HEK293 (cell line): ENCODE data around the gene KCNMA1.

ENCODE experiments used
- CTCF ChIA-PET: fragments of 350-600 bp; formaldehyde crosslinking; extraction: SDS; loops from one replicate; lab custom pipeline; 2021; ENCODE audit warnings: antibody characterized with exemption; lab: Yijun Ruan, JAX
- POLR2A ChIA-PET: fragments of 300-600 bp; formaldehyde crosslinking; extraction: SDS; loops from one replicate; lab custom pipeline; 2020; ENCODE audit warnings: antibody characterized with exemption, inconsistent platforms; lab: Yijun Ruan, JAX
- H3K27ac ChIP-seq: fragments of 200-500 bp; sonication (Bioruptor generic); 2 replicates; pipeline ENCODE4 v1.5.1; 2014; ENCODE audit warnings: low read depth, low read length, control low read depth, inconsistent platforms; ENCODE audit errors: extremely low read depth
- H3K36me3 ChIP-seq, 2 experiments: fragments of 200-500 bp in 1 of 2; sonication (Bioruptor generic) in 1 of 2; 1 replicate in 1 of 2; 2 replicates in 1 of 2; pipeline ENCODE4 v1.5.1; 2014 to 2017; ENCODE audit warnings: inconsistent platforms in 2 of 2, low read length in 2 of 2; ENCODE audit not compliant: control insufficient read depth in 2 of 2, insufficient read depth in 1 of 2
- H3K4me1 ChIP-seq: fragments of 200-500 bp; sonication (Bioruptor generic); 2 replicates; pipeline ENCODE4 v1.5.1; 2014; ENCODE audit warnings: mild to moderate bottlenecking, low read length, inconsistent platforms; ENCODE audit not compliant: control insufficient read depth, insufficient read depth
- H3K4me3 ChIP-seq: 2 replicates; pipeline ENCODE4 v1.5.1; 2011; ENCODE audit warnings: low read depth, mild to moderate bottlenecking, control low read depth, low read length, moderate library complexity
- H3K9me3 ChIP-seq: fragments of 200-500 bp; sonication (Bioruptor generic); 2 replicates; pipeline ENCODE4 v1.5.1; 2014; ENCODE audit warnings: low read depth, low read length, inconsistent platforms; ENCODE audit not compliant: control insufficient read depth, insufficient read depth
- GLIS1 ChIP-seq: fragments of 450-650 bp; formaldehyde crosslinking; IDR thresholded peaks from 2 replicates; pipeline ENCODE4 v1.5.1; 2016; ENCODE audit warnings: missing biosample characterization, missing genetic modification characterization
- IKZF3 ChIP-seq: fragments of 450-650 bp; IDR thresholded peaks from 2 replicates; pipeline ENCODE4 v1.5.0; 2018; ENCODE audit warnings: missing biosample characterization, mild to moderate bottlenecking, missing genetic modification characterization, moderate library complexity
- MZF1 ChIP-seq: fragments of 450-650 bp; formaldehyde crosslinking; IDR thresholded peaks from 2 replicates; pipeline ENCODE4 v1.5.1; 2017; ENCODE audit warnings: missing biosample characterization, missing genetic modification characterization, borderline replicate concordance
- SALL2 ChIP-seq: fragments of 450-650 bp; formaldehyde crosslinking; IDR thresholded peaks from 2 replicates; pipeline ENCODE4 v1.5.0; 2017; ENCODE audit warnings: missing biosample characterization, mild to moderate bottlenecking, missing genetic modification characterization, borderline replicate concordance
- ZBTB1 ChIP-seq: fragments of 450-650 bp; formaldehyde crosslinking; IDR thresholded peaks from 2 replicates; pipeline ENCODE4 v1.5.1; 2016; ENCODE audit warnings: missing biosample characterization, missing genetic modification characterization
- ZBTB44 ChIP-seq: fragments of 450-650 bp; IDR thresholded peaks from 2 replicates; pipeline ENCODE4 v1.5.1; 2018; ENCODE audit warnings: missing biosample characterization, mild to moderate bottlenecking, missing genetic modification characterization
- ZEB2 ChIP-seq: fragments of 450-650 bp; formaldehyde crosslinking; IDR thresholded peaks from 2 replicates; pipeline ENCODE4 v1.5.1; 2016; ENCODE audit warnings: missing biosample characterization, missing genetic modification characterization
- ZIC2 ChIP-seq: fragments of 450-650 bp; formaldehyde crosslinking; IDR thresholded peaks from 2 replicates; pipeline ENCODE4 v1.5.1; 2016; ENCODE audit warnings: missing biosample characterization, missing genetic modification characterization
- ZNF18 ChIP-seq: fragments of 450-650 bp; formaldehyde crosslinking; IDR thresholded peaks from 2 replicates; pipeline ENCODE4 v1.5.1; 2016; ENCODE audit warnings: missing biosample characterization, missing genetic modification characterization
- ZNF202 ChIP-seq: fragments of 450-650 bp; formaldehyde crosslinking; IDR thresholded peaks from 2 replicates; pipeline ENCODE4 v1.5.1; 2016; ENCODE audit warnings: missing biosample characterization, missing genetic modification characterization, borderline replicate concordance
- ZNF24 ChIP-seq: fragments of 450-650 bp; formaldehyde crosslinking; IDR thresholded peaks from 2 replicates; pipeline ENCODE4 v1.5.1; 2016; ENCODE audit warnings: missing biosample characterization, missing genetic modification characterization
- ZNF302 ChIP-seq: fragments of 450-650 bp; formaldehyde crosslinking; IDR thresholded peaks from 2 replicates; pipeline ENCODE4 v1.5.1; 2016; ENCODE audit warnings: missing biosample characterization, missing genetic modification characterization, low read depth
- ZNF423 ChIP-seq: fragments of 450-650 bp; formaldehyde crosslinking; IDR thresholded peaks from 2 replicates; pipeline ENCODE4 v1.5.1; 2016; ENCODE audit warnings: missing biosample characterization, missing genetic modification characterization
- ZNF449 ChIP-seq: fragments of 450-650 bp; formaldehyde crosslinking; IDR thresholded peaks from 2 replicates; pipeline ENCODE4 v1.5.1; 2017; ENCODE audit warnings: missing biosample characterization, mild to moderate bottlenecking, missing genetic modification characterization, moderate library complexity
- ZNF623 ChIP-seq: fragments of 450-650 bp; formaldehyde crosslinking; IDR thresholded peaks from 2 replicates; pipeline ENCODE4 v1.5.1; 2016; ENCODE audit warnings: missing biosample characterization, missing genetic modification characterization
- TF ChIP-seq, protein P1 (sequence below): fragments of 450-650 bp; formaldehyde crosslinking; IDR thresholded peaks from 2 replicates; pipeline ENCODE4 v1.5.0; 2017; ENCODE audit warnings: missing biosample characterization, missing genetic modification characterization, borderline replicate concordance

KCNMA1 gene

GRCh38 chr10:77548157-77548556, 89.5 kb downstream of the KCNMA1 start:
- CTCF ChIA-PET, result no interaction called here
- Histone ChIP-seq H3K27ac (no peak overlapping the region), H3K4me3 (no peak overlapping the region), H3K9me3 (no peaks in the 10 kb centered on the region), H3K4me1 (no peaks in the 10 kb centered on the region), H3K36me3 (no peaks in the 10 kb centered on the region)
- POLR2A ChIA-PET, result no interaction called here
- TF ChIP-seq SALL2, result no peak
- TF ChIP-seq ZBTB1 (tag by site-specific recombination), result no peak

GRCh38 chr10:77547307-77548050, 90.1 kb downstream of the KCNMA1 start:
- POLR2A ChIA-PET, result no interaction called here
- Histone ChIP-seq H3K27ac (no peak overlapping the region), H3K4me1 (no peaks in the 10 kb centered on the region)
- TF ChIP-seq ZBTB44 (tag by site-specific recombination) (no peak), IKZF3 (no peak), ZNF449 (tag by site-specific recombination) (no peak), ZNF623 (tag by site-specific recombination) (no peak), ZNF423 (tag by site-specific recombination) (no peak), ZNF202 (tag by site-specific recombination) (no peak)
- TF ChIP-seq, all 188 proteins: peak for 0
- Histone ChIP-seq H3K4me3 (no peak overlapping the region), H3K9me3 (no peaks in the 10 kb centered on the region), H3K36me3 (no peaks in the 10 kb centered on the region)
- CTCF ChIA-PET, result interaction anchor here (0.7 kb wide), 1 partner anchor 363 kb away, joined by 3 read pairs; no protein-coding TSS in a partner anchor

DNA sequence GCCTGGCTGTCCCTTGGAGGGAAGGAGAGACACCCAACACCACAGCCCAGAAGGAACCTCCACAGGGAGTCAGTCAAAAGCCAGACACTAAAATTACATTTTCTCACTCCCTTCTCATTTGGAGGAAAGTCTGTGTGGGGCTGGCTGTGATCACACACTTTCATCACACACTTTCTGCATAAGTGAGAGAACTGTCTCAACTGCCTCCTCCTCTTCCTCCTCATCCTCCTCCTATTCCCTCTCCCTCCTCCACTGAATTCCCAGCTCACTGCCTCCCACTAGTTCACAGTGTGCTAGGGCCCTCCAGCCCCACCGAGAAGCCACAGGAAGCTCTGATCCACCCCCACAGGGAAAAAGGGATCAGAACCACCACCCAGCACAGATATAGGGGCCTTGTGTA, 91.6 kb downstream of the KCNMA1 start:
- ChIA-PET POLR2A (no interaction called here), CTCF (interaction anchor here (1.1 kb wide), 1 partner anchor 381 kb away, joined by 3 read pairs; no protein-coding TSS in a partner anchor)
- TF ChIP-seq ZNF24 (tag by site-specific recombination) (no peak), ZIC2 (tag by site-specific recombination) (peak; percentile 67)
- no peaks in the 10 kb centered on the region for H3K36me3 ChIP-seq
- H3K9me3 ChIP-seq, result no peaks in the 10 kb centered on the region; the same call in 1 of the 2 replicates
- no peak overlapping the region for H3K4me3 ChIP-seq
- H3K27ac ChIP-seq, result no peak overlapping the region
- H3K4me1 ChIP-seq, result no peaks in the 10 kb centered on the region

DNA sequence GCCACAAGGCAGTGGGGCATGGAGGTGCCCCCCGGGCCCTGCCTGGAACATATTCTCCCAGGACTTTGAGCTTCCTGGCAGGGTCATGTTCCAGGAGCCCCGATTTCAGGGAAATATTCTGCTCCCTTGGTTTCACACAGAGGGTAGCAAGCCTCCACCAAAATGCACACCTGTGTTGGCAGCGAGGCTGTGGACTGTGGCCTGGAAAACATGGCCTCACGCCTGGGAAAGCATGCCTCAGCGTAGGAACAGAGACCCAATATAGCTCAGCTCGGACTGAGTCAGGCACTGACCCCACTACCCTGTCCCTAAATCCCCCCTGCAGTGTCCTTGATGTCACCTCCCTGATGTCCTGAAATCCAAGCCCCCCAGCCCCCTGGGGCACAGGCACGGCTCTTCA, 92.0 kb downstream of the KCNMA1 start:
- CTCF ChIA-PET, result interaction anchor here (1.1 kb wide), 1 partner anchor 380 kb away, joined by 3 read pairs; no protein-coding TSS in a partner anchor
- Histone ChIP-seq H3K36me3 (no peaks in the 10 kb centered on the region), H3K9me3 (no peaks in the 10 kb centered on the region; the same call in 1 of the 2 replicates), H3K27ac (no peak overlapping the region), H3K4me1 (no peaks in the 10 kb centered on the region), H3K4me3 (no peak overlapping the region)
- POLR2A ChIA-PET, result no interaction called here
- no peak for TF ChIP-seq GLIS1 (tag by site-specific recombination)
- TF ChIP-seq ZEB2 (tag by site-specific recombination), result no peak
- TF ChIP-seq ZNF18 (tag by site-specific recombination), result no peak
- TF ChIP-seq, protein P1, sequence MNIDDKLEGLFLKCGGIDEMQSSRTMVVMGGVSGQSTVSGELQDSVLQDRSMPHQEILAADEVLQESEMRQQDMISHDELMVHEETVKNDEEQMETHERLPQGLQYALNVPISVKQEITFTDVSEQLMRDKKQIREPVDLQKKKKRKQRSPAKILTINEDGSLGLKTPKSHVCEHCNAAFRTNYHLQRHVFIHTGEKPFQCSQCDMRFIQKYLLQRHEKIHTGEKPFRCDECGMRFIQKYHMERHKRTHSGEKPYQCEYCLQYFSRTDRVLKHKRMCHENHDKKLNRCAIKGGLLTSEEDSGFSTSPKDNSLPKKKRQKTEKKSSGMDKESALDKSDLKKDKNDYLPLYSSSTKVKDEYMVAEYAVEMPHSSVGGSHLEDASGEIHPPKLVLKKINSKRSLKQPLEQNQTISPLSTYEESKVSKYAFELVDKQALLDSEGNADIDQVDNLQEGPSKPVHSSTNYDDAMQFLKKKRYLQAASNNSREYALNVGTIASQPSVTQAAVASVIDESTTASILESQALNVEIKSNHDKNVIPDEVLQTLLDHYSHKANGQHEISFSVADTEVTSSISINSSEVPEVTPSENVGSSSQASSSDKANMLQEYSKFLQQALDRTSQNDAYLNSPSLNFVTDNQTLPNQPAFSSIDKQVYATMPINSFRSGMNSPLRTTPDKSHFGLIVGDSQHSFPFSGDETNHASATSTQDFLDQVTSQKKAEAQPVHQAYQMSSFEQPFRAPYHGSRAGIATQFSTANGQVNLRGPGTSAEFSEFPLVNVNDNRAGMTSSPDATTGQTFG (tag by site-specific recombination), result no peak
- no peak for TF ChIP-seq ZNF302 (tag by site-specific recombination)
- TF ChIP-seq MZF1 (tag by site-specific recombination), result no peak
